Bronchial epithelial cell (primary cell): ENCODE data around the gene RBM6. TPM values are rescaled to one million over a fixed set of nuclear protein-coding genes. Genes with fewer than 3 reads are reported as not detected.
"Not testable (repeated sequence)": the region's sequence is repeated elsewhere in the genome, so short reads cannot be mapped to it uniquely, and the experiment has no call there.

ENCODE experiments used
- DNase-seq: peaks from one replicate; pipeline ENCODE4 v3.0.0-alpha.2; 2010; ENCODE audit warnings: low read depth
- FAIRE-seq: peaks from 2 replicates; lab custom pipeline; 2011; peaks lifted over from hg19 to GRCh38; lab: Jason Lieb, UNC
- H3K27me3 ChIP-seq: 2 replicates; pipeline ENCODE4 v1.5.1; 2011; ENCODE audit warnings: low read length; ENCODE audit not compliant: control insufficient read depth, insufficient read depth
- H3K36me3 ChIP-seq: 2 replicates; pipeline ENCODE4 v1.5.1; 2011; ENCODE audit warnings: low read length; ENCODE audit not compliant: control insufficient read depth, insufficient read depth
- H3K4me3 ChIP-seq: 2 replicates; pipeline ENCODE4 v1.5.1; 2011; ENCODE audit warnings: mild to moderate bottlenecking, low read depth, low read length, control low read depth
- CTCF ChIP-seq: IDR thresholded peaks from 2 replicates; pipeline ENCODE4 v1.5.1; 2011; ENCODE audit warnings: mild to moderate bottlenecking, moderate library complexity, low read length, control low read depth, inconsistent platforms; ENCODE audit not compliant: insufficient read depth, severe bottlenecking
- total RNA-seq: library from RNA; depleted of rRNA; stranded (reverse); fragments of >200 nt; gene quantifications from 2 replicates; pipeline ENCODE4 v1.2.1, GENCODE V29; 2014

The RBM6 gene
- total RNA-seq, 1 donor from 2014 or later = 35.5 TPM

GRCh38 chr3:50068134-50068533 lies 128.2 kb downstream of the RBM6 start:
- Histone ChIP-seq H3K4me3 (no peak overlapping the region), H3K36me3 (peaks cover 29% of the 10 kb centered on the region), H3K27me3 (no peaks in the 10 kb centered on the region)
- no peak for TF ChIP-seq CTCF
- no peak for DNase-seq
- no peak for FAIRE-seq

GRCh38 chr3:50078091-50078490 lies 138.1 kb downstream of the RBM6 start:
- Histone ChIP-seq H3K36me3 (peaks cover 8% of the 10 kb centered on the region), H3K4me3 (no peak overlapping the region), H3K27me3 (no peaks in the 10 kb centered on the region)
- DNase-seq (no peak), FAIRE-seq (no peak)
- TF ChIP-seq CTCF = no peak

- TF ChIP-seq CTCF = no peak
- DNase-seq (peak; percentile 61), FAIRE-seq (no peak)
- H3K27me3 ChIP-seq = no peaks in the 10 kb centered on the region
- H3K4me3 ChIP-seq = no peak overlapping the region
- H3K36me3 ChIP-seq = peaks cover 4% of the 10 kb centered on the region
Measured at GRCh38 chr3:50078622-50079021, 138.7 kb downstream of the RBM6 start.

GRCh38 chr3:50084951-50085350 lies 145.0 kb downstream of the RBM6 start:
- not testable (repeated sequence) for DNase-seq, FAIRE-seq, H3K4me3 ChIP-seq, H3K27me3 ChIP-seq, H3K36me3 ChIP-seq

GRCh38 chr3:50088725-50089608 lies 149.0 kb downstream of the RBM6 start, which contains the start of gene RBM5:
Gene RBM5 (plus strand): TSS chr3:50088919. CDS start chr3:50090435, 1,516 bp downstream.
- DNase-seq (peak; percentile 84), FAIRE-seq (no peak)
- Histone ChIP-seq H3K27me3 (no peaks in the 10 kb centered on the region), H3K36me3 (peaks cover 18% of the 10 kb centered on the region), H3K4me3 (peak within 1 kb of the TSS; percentile 99)
- TF ChIP-seq CTCF = no peak

- Histone ChIP-seq H3K4me3 (peak overlapping the region; percentile 99), H3K36me3 (peaks cover 21% of the 10 kb centered on the region), H3K27me3 (no peaks in the 10 kb centered on the region)
- FAIRE-seq (no peak), DNase-seq (peak; percentile 10)
- no peak for TF ChIP-seq CTCF
Measured at GRCh38 chr3:50089609-50089945, 149.6 kb downstream of the RBM6 start.
